ENCODE results near the gene VAPB. TPM values are rescaled to one million over a fixed set of nuclear protein-coding genes. Genes with fewer than 3 reads are reported as not detected.

VAPB gene
- total and polyA plus RNA-seq, 8 donors: 36.3 to 52.9 (median 46.2) TPM

GRCh38 chr20:58449681-58450221, 60.7 kb downstream of the VAPB start:
- no peak overlapping the region for H3K27ac ChIP-seq
- intact Hi-C loops (cut with DNase I): no loop called here

GRCh38 chr20:58450254-58450653, 61.2 kb downstream of the VAPB start:
- no peak for ATAC-seq
- intact Hi-C loops (cut with DNase I): no loop called here
- no peak overlapping the region for H3K27ac ChIP-seq
- no peaks in the 10 kb centered on the region for H3K27me3 ChIP-seq
- no peaks in the 10 kb centered on the region for H3K4me1 ChIP-seq
- no peak overlapping the region for H3K4me3 ChIP-seq
- TF ChIP-seq CTCF (IDR thresholded peaks at IDR 0.05): no peak
- no peak for DNase-seq
- H3K9me3 ChIP-seq: peaks cover 0 to 5% of the 10 kb centered on the region in 2 donors
- H3K36me3 ChIP-seq: peaks cover 0 to 17% of the 10 kb centered on the region in 2 donors

More at GRCh38 chr20:58449681-58450221, 60.7 kb downstream of the VAPB start:
- no peak for TF ChIP-seq CTCF (IDR thresholded peaks at IDR 0.05)
- no peaks in the 10 kb centered on the region for H3K27me3 ChIP-seq
- H3K36me3 ChIP-seq: peaks cover 0 to 22% of the 10 kb centered on the region in 2 donors
- DNase-seq: no peak
- H3K9me3 ChIP-seq: peaks cover 0 to 5% of the 10 kb centered on the region in 2 donors
- ATAC-seq: no peak
- no peak overlapping the region for H3K4me3 ChIP-seq
- no peaks in the 10 kb centered on the region for H3K4me1 ChIP-seq

- Histone ChIP-seq H3K27me3 (no peaks in the 10 kb centered on the region), H3K27ac (no peak overlapping the region), H3K9me3 (peaks cover 0 to 5% of the 10 kb centered on the region in 2 donors), H3K4me1 (no peaks in the 10 kb centered on the region), H3K4me3 (no peak overlapping the region), H3K36me3 (peaks cover 0 to 3% of the 10 kb centered on the region in 2 donors)
- intact Hi-C loops (cut with DNase I): no loop called here
- no peak for TF ChIP-seq CTCF (IDR thresholded peaks at IDR 0.05)
- DNase-seq: no peak
- ATAC-seq: no peak
Observed at GRCh38 chr20:58452667-58453255, 63.7 kb downstream of the VAPB start.

- DNase-seq (no peak), ATAC-seq (no peak)
- Histone ChIP-seq H3K4me1 (no peaks in the 10 kb centered on the region), H3K9me3 (peaks cover 0 to 5% of the 10 kb centered on the region in 2 donors), H3K36me3 (peaks cover 0 to 3% of the 10 kb centered on the region in 2 donors), H3K4me3 (no peak overlapping the region), H3K27me3 (no peaks in the 10 kb centered on the region), H3K27ac (no peak overlapping the region)
- no peak for TF ChIP-seq CTCF (IDR thresholded peaks at IDR 0.05)
- intact Hi-C loops (cut with DNase I): no loop called here
Observed at GRCh38 chr20:58453391-58453790, 64.4 kb downstream of the VAPB start.

- no peak overlapping the region for H3K27ac ChIP-seq
- intact Hi-C loops (cut with DNase I): no loop called here
Observed at GRCh38 chr20:58454460-58454859, 65.4 kb downstream of the VAPB start.

More at GRCh38 chr20:58454460-58454859, 65.4 kb downstream of the VAPB start:
- no peak overlapping the region for H3K4me3 ChIP-seq
- peaks cover 0 to 5% of the 10 kb centered on the region in 2 donors for H3K9me3 ChIP-seq
- DNase-seq: no peak
- H3K4me1 ChIP-seq: no peaks in the 10 kb centered on the region
- TF ChIP-seq CTCF (IDR thresholded peaks at IDR 0.05): no peak
- ATAC-seq: no peak
- no peaks in the 10 kb centered on the region for H3K27me3 ChIP-seq
- H3K36me3 ChIP-seq: peaks cover 0 to 3% of the 10 kb centered on the region in 2 donors

Data from left lung (tissue), 10 donors.